Peyer's patch (tissue), 4 donors: ENCODE data around the gene TYMS.

Source experiments
- POLR2A ChIP-seq, 2 donors: fragments of 450-650 bp; IDR thresholded peaks; one replicate each; pipeline ENCODE4 v1.5.1; 2017; ENCODE audit warnings: antibody characterized with exemption in 2 of 2, mild to moderate bottlenecking in 2 of 2, moderate library complexity in 2 of 2
- TF ChIP-seq, protein P1 (sequence below), 6 experiments: fragments of 450-650 bp in 4 of 6; fragments of 200-600 bp in 2 of 6; sonication (generic) in 1 of 6; IDR thresholded peaks; one replicate each; pipeline ENCODE4 v1.5.1; 2017 to 2019; ENCODE audit warnings: antibody characterized with exemption in 6 of 6, mild to moderate bottlenecking in 3 of 6, moderate library complexity in 1 of 6

DNA sequence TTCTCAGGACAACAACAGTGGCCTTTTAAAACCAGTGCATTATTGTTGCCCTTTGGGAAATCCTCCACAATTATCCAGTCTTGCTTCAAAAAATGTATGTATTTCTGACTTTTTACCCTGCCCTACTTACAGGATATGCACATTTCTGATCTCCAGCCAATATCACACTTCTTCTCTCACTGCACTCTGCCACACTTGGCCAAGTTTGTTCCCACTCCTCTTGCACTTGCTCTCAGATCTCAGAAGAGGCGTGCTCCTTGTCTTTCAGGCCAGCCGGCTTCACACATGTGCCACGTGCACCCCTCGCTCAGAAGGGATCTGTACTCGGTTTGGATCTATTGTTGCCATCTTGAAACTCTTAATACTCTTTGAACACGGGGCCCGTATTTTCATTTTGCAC lies 45.3 kb upstream of the TYMS start:
- TF ChIP-seq, protein P1, sequence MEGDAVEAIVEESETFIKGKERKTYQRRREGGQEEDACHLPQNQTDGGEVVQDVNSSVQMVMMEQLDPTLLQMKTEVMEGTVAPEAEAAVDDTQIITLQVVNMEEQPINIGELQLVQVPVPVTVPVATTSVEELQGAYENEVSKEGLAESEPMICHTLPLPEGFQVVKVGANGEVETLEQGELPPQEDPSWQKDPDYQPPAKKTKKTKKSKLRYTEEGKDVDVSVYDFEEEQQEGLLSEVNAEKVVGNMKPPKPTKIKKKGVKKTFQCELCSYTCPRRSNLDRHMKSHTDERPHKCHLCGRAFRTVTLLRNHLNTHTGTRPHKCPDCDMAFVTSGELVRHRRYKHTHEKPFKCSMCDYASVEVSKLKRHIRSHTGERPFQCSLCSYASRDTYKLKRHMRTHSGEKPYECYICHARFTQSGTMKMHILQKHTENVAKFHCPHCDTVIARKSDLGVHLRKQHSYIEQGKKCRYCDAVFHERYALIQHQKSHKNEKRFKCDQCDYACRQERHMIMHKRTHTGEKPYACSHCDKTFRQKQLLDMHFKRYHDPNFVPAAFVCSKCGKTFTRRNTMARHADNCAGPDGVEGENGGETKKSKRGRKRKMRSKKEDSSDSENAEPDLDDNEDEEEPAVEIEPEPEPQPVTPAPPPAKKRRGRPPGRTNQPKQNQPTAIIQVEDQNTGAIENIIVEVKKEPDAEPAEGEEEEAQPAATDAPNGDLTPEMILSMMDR (IDR thresholded peaks at IDR 0.05) = no peak
- no peak for TF ChIP-seq POLR2A (IDR thresholded peaks at IDR 0.05)
